ENCODE measurements around the gene PTPRD. TPM values are rescaled to one million over a fixed set of nuclear protein-coding genes. Genes with fewer than 3 reads are reported as not detected.

The PTPRD gene
- total RNA-seq, 1 donor from 2014 or later: 15.6 TPM

GRCh38 chr9:8447601-8448000, 2165.2 kb downstream of the PTPRD start:
- intact Hi-C loops (cut with micrococcal nuclease): no loop called here
- Histone ChIP-seq H3K27ac (replicated peaks) (no peak overlapping the region), H3K36me3 (no peaks in the 10 kb centered on the region), H3K27me3 (ENCODE audit: low read depth) (no peaks in the 10 kb centered on the region), H3K4me1 (no peaks in the 10 kb centered on the region), H3K4me3 (no peak overlapping the region), H3K9me3 (replicated peaks) (no peaks in the 10 kb centered on the region)
- DNase-seq: no peak
- TF ChIP-seq CTCF (IDR thresholded peaks at IDR 0.05; ENCODE audit: borderline replicate concordance): no peak

- intact Hi-C loops (cut with micrococcal nuclease): no loop called here
- Histone ChIP-seq H3K27me3 (ENCODE audit: low read depth) (no peaks in the 10 kb centered on the region), H3K9me3 (replicated peaks) (no peaks in the 10 kb centered on the region), H3K36me3 (no peaks in the 10 kb centered on the region), H3K27ac (replicated peaks) (no peak overlapping the region), H3K4me1 (no peaks in the 10 kb centered on the region), H3K4me3 (no peak overlapping the region)
- DNase-seq: no peak
- no peak for TF ChIP-seq CTCF (IDR thresholded peaks at IDR 0.05; ENCODE audit: borderline replicate concordance)
Measured at GRCh38 chr9:8437876-8438275, 2174.9 kb downstream of the PTPRD start.

- H3K36me3 ChIP-seq: no peaks in the 10 kb centered on the region
- intact Hi-C loops (cut with micrococcal nuclease): no loop called here
- no peak for TF ChIP-seq CTCF (IDR thresholded peaks at IDR 0.05; ENCODE audit: borderline replicate concordance)
Measured at GRCh38 chr9:8437259-8437658, 2175.5 kb downstream of the PTPRD start.

GRCh38 chr9:8436786-8437185, 2176.0 kb downstream of the PTPRD start:
- Histone ChIP-seq H3K4me1 (no peaks in the 10 kb centered on the region), H3K9me3 (replicated peaks) (no peaks in the 10 kb centered on the region), H3K27ac (replicated peaks) (no peak overlapping the region), H3K4me3 (no peak overlapping the region), H3K36me3 (no peaks in the 10 kb centered on the region), H3K27me3 (ENCODE audit: low read depth) (no peaks in the 10 kb centered on the region)
- no peak for DNase-seq
- no peak for TF ChIP-seq CTCF (IDR thresholded peaks at IDR 0.05; ENCODE audit: borderline replicate concordance)
- intact Hi-C loops (cut with micrococcal nuclease): no loop called here

More at GRCh38 chr9:8437259-8437658, 2175.5 kb downstream of the PTPRD start:
- Histone ChIP-seq H3K9me3 (replicated peaks) (no peaks in the 10 kb centered on the region), H3K4me3 (no peak overlapping the region), H3K27me3 (ENCODE audit: low read depth) (no peaks in the 10 kb centered on the region), H3K4me1 (no peaks in the 10 kb centered on the region), H3K27ac (replicated peaks) (no peak overlapping the region)
- no peak for DNase-seq

GRCh38 chr9:8434621-8435020, 2178.2 kb downstream of the PTPRD start:
- H3K4me3 ChIP-seq: no peak overlapping the region
- H3K27ac ChIP-seq (replicated peaks): no peak overlapping the region
- intact Hi-C loops (cut with micrococcal nuclease): no loop called here
- no peaks in the 10 kb centered on the region for H3K27me3 ChIP-seq (ENCODE audit: low read depth)
- no peaks in the 10 kb centered on the region for H3K9me3 ChIP-seq (replicated peaks)
- H3K36me3 ChIP-seq: no peaks in the 10 kb centered on the region
- H3K4me1 ChIP-seq: no peaks in the 10 kb centered on the region
- DNase-seq: no peak
- no peak for TF ChIP-seq CTCF (IDR thresholded peaks at IDR 0.05; ENCODE audit: borderline replicate concordance)

- no peaks in the 10 kb centered on the region for H3K4me1 ChIP-seq
- no peak for TF ChIP-seq CTCF (IDR thresholded peaks at IDR 0.05; ENCODE audit: borderline replicate concordance)
- H3K27me3 ChIP-seq (ENCODE audit: low read depth): no peaks in the 10 kb centered on the region
- no peak overlapping the region for H3K4me3 ChIP-seq
- H3K9me3 ChIP-seq (replicated peaks): no peaks in the 10 kb centered on the region
- no peak overlapping the region for H3K27ac ChIP-seq (replicated peaks)
- H3K36me3 ChIP-seq: no peaks in the 10 kb centered on the region
- intact Hi-C loops (cut with micrococcal nuclease): no loop called here
- no peak for DNase-seq
Measured at GRCh38 chr9:8432224-8432623, 2180.6 kb downstream of the PTPRD start.
